HG02852 (cell line): ENCODE data around the gene KCNAB1.
A peak's percentile ranks its signal among the peaks of the same experiment; 100 is the strongest.
"Not testable (repeated sequence)": the region's sequence is repeated elsewhere in the genome, so short reads cannot be mapped to it uniquely, and the experiment has no call there.

Source experiments
- ATAC-seq: cut with Tn5 transposase; IDR thresholded peaks from one replicate; pipeline ENCODE4 v1.9.1; 2021; ENCODE audit warnings: mild to moderate bottlenecking, moderate library complexity; ENCODE audit not compliant: unreplicated experiment

KCNAB1 gene

GRCh38 chr3:156216216-156216615 is 95.8 kb downstream of the KCNAB1 start:
- ATAC-seq = no peak

- ATAC-seq = no peak
Measured at GRCh38 chr3:156216852-156217251, 96.5 kb downstream of the KCNAB1 start.

- ATAC-seq = no peak
Measured at GRCh38 chr3:156217674-156218352, 97.4 kb downstream of the KCNAB1 start.

- ATAC-seq = no peak
Measured at GRCh38 chr3:156218353-156218744, 98.0 kb downstream of the KCNAB1 start.

GRCh38 chr3:156222381-156222780 is 102.0 kb downstream of the KCNAB1 start:
- ATAC-seq = not testable (repeated sequence)

- not testable (repeated sequence) for ATAC-seq
Measured at GRCh38 chr3:156224046-156224445, 103.7 kb downstream of the KCNAB1 start.

GRCh38 chr3:156226676-156227420 is 106.5 kb downstream of the KCNAB1 start:
- no peak for ATAC-seq

GRCh38 chr3:156227704-156228103 is 107.3 kb downstream of the KCNAB1 start:
- ATAC-seq = no peak

- no peak for ATAC-seq
Measured at GRCh38 chr3:156230278-156230900, 110.0 kb downstream of the KCNAB1 start.

GRCh38 chr3:156231221-156231620 is 110.8 kb downstream of the KCNAB1 start:
- not testable (repeated sequence) for ATAC-seq

- no peak for ATAC-seq
Measured at GRCh38 chr3:156233876-156234275, 113.5 kb downstream of the KCNAB1 start.

GRCh38 chr3:156236556-156237260 is 116.3 kb downstream of the KCNAB1 start:
- no peak for ATAC-seq

GRCh38 chr3:156240642-156241041 is 120.3 kb downstream of the KCNAB1 start:
- no peak for ATAC-seq

- ATAC-seq = no peak
Measured at GRCh38 chr3:156246961-156247725, 126.8 kb downstream of the KCNAB1 start.

GRCh38 chr3:156250550-156250949 is 130.2 kb downstream of the KCNAB1 start:
- ATAC-seq = no peak

GRCh38 chr3:156251424-156251823 is 131.0 kb downstream of the KCNAB1 start:
- ATAC-seq = no peak

GRCh38 chr3:156252656-156253055 is 132.3 kb downstream of the KCNAB1 start:
- no peak for ATAC-seq

GRCh38 chr3:156253150-156253549 is 132.8 kb downstream of the KCNAB1 start:
- ATAC-seq = peak; percentile 73

- ATAC-seq = no peak
Measured at GRCh38 chr3:156256256-156256655, 135.9 kb downstream of the KCNAB1 start.

- ATAC-seq = no peak
Measured at GRCh38 chr3:156256945-156257344, 136.6 kb downstream of the KCNAB1 start.

- ATAC-seq = no peak
Measured at GRCh38 chr3:156258301-156258700, 137.9 kb downstream of the KCNAB1 start.
